Measurements from ENCODE around the gene NPEPL1.

DNA sequence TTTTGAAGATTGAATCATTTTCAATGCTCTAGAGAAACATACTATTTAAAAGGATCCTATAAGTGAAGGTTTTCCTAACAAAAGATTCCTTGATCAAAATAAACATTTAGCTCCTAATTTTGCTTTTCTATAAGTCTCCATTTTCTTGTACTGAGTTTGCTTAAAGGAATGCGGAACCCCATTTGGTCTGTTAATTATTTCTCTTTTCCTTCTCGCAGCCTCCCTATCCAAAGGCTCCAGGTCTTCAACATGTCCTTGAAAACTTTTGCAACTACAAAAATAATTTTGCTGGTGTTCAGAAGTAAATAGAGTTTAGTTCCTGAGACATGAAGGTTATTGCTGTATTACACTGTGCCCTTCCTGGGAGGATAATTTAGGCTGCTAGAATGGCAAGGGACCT is 8.3 kb upstream of the NPEPL1 start:
- no peak for TF ChIP-seq POLR2A (IDR thresholded peaks at IDR 0.05)
- TF ChIP-seq, protein P1, sequence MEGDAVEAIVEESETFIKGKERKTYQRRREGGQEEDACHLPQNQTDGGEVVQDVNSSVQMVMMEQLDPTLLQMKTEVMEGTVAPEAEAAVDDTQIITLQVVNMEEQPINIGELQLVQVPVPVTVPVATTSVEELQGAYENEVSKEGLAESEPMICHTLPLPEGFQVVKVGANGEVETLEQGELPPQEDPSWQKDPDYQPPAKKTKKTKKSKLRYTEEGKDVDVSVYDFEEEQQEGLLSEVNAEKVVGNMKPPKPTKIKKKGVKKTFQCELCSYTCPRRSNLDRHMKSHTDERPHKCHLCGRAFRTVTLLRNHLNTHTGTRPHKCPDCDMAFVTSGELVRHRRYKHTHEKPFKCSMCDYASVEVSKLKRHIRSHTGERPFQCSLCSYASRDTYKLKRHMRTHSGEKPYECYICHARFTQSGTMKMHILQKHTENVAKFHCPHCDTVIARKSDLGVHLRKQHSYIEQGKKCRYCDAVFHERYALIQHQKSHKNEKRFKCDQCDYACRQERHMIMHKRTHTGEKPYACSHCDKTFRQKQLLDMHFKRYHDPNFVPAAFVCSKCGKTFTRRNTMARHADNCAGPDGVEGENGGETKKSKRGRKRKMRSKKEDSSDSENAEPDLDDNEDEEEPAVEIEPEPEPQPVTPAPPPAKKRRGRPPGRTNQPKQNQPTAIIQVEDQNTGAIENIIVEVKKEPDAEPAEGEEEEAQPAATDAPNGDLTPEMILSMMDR (IDR thresholded peaks at IDR 0.05), result no peak
